Activated T-helper 1 cell treated with anti-CD3 and anti-CD28 coated beads, Interleukin-12 subunit alpha, Interleukin-12 subunit beta, Interleukin-2, Interleukin-4 antibody, amounts not matched to agents 30 ng/mL and 10 ng/mL and 1 ng/mL, durations not matched to agents 14 hours and 24 hours and 36 hours (primary cell): ENCODE measurements around the gene GPX7. TPM values are rescaled to one million over a fixed set of nuclear protein-coding genes. Genes with fewer than 3 reads are reported as not detected.

Source experiments
- DNase-seq: peaks from one replicate; pipeline ENCODE4 v3.0.0; 2021; ENCODE audit warnings: low spot score
- H3K27ac Mint-ChIP-seq: one replicate; pipeline ENCODE4 v1.8.0; 2021; ENCODE audit warnings: mild to moderate bottlenecking, mixed read lengths
- H3K27me3 Mint-ChIP-seq: one replicate; pipeline ENCODE4 v1.8.0; 2022; ENCODE audit warnings: mild to moderate bottlenecking, moderate library complexity, mixed read lengths; ENCODE audit not compliant: insufficient read depth
- H3K36me3 Mint-ChIP-seq: one replicate; pipeline ENCODE4 v1.8.0; 2021; ENCODE audit warnings: low read depth, mixed read lengths
- H3K4me1 Mint-ChIP-seq: one replicate; pipeline ENCODE4 v1.8.0; 2021; ENCODE audit warnings: low read depth, mixed read lengths
- H3K4me3 Mint-ChIP-seq: one replicate; pipeline ENCODE4 v1.8.0; 2021; ENCODE audit warnings: mild to moderate bottlenecking, moderate library complexity, mixed read lengths
- H3K9me3 Mint-ChIP-seq: one replicate; pipeline ENCODE4 v1.8.0; 2021; ENCODE audit warnings: mixed read lengths
- intact Hi-C: fragments of 100-400 bp; cut with micrococcal nuclease; formaldehyde crosslinking; loops from one replicate; pipeline ENCODE4 v1.15.1; 2024
- total RNA-seq: library from RNA; stranded (reverse); gene quantifications from 2 replicates; pipeline ENCODE4 v1.2.3, GENCODE V29; 2022

GPX7 gene
- total RNA-seq, 1 donor from 2014 or later, result 32.7 TPM

- H3K9me3 Mint-ChIP-seq, result no peaks in the 10 kb centered on the region
- no peak overlapping the region for H3K4me3 Mint-ChIP-seq
- no peak overlapping the region for H3K27ac Mint-ChIP-seq
- intact Hi-C loops, result no loop called here
- H3K36me3 Mint-ChIP-seq, result no peaks in the 10 kb centered on the region
- no peak for DNase-seq
- H3K4me1 Mint-ChIP-seq, result no peaks in the 10 kb centered on the region
- no peaks in the 10 kb centered on the region for H3K27me3 Mint-ChIP-seq
Measured at GRCh38 chr1:52595061-52595460, 7.1 kb upstream of the GPX7 start.

- H3K4me1 Mint-ChIP-seq, result peaks cover 16% of the 10 kb centered on the region
- no peak overlapping the region for H3K4me3 Mint-ChIP-seq
Measured at GRCh38 chr1:52597912-52598311, 4.3 kb upstream of the GPX7 start.

GRCh38 chr1:52598729-52599128 is 3.4 kb upstream of the GPX7 start:
- Mint-ChIP-seq H3K9me3 (no peaks in the 10 kb centered on the region), H3K27ac (no peak overlapping the region), H3K36me3 (peaks cover 10% of the 10 kb centered on the region), H3K4me3 (no peak overlapping the region), H3K27me3 (no peaks in the 10 kb centered on the region), H3K4me1 (peaks cover 24% of the 10 kb centered on the region)
- DNase-seq, result no peak
- intact Hi-C loops, result no loop called here

More at GRCh38 chr1:52597912-52598311, 4.3 kb upstream of the GPX7 start:
- peaks cover 4% of the 10 kb centered on the region for H3K36me3 Mint-ChIP-seq
- intact Hi-C loops, result no loop called here
- H3K27ac Mint-ChIP-seq, result no peak overlapping the region
- H3K27me3 Mint-ChIP-seq, result no peaks in the 10 kb centered on the region
- no peak for DNase-seq
- H3K9me3 Mint-ChIP-seq, result no peaks in the 10 kb centered on the region

GRCh38 chr1:52599236-52599635 is 2.9 kb upstream of the GPX7 start:
- Mint-ChIP-seq H3K9me3 (no peaks in the 10 kb centered on the region), H3K4me1 (peaks cover 29% of the 10 kb centered on the region), H3K27me3 (no peaks in the 10 kb centered on the region), H3K36me3 (peaks cover 12% of the 10 kb centered on the region), H3K4me3 (no peak overlapping the region), H3K27ac (no peak overlapping the region)
- no peak for DNase-seq
- intact Hi-C loops, result no loop called here

GRCh38 chr1:52600533-52601179 is 1.5 kb upstream of the GPX7 start:
- Mint-ChIP-seq H3K27me3 (no peaks in the 10 kb centered on the region), H3K4me1 (peaks cover 41% of the 10 kb centered on the region), H3K4me3 (peak overlapping the region; percentile 37), H3K36me3 (peaks cover 19% of the 10 kb centered on the region), H3K27ac (no peak overlapping the region), H3K9me3 (no peaks in the 10 kb centered on the region)
- no peak for DNase-seq
- intact Hi-C loops, result no loop called here

- DNase-seq, result no peak
- Mint-ChIP-seq H3K9me3 (no peaks in the 10 kb centered on the region), H3K36me3 (peaks cover 22% of the 10 kb centered on the region), H3K4me3 (peak overlapping the region; percentile 80), H3K27ac (peak overlapping the region; percentile 86), H3K4me1 (peaks cover 49% of the 10 kb centered on the region), H3K27me3 (no peaks in the 10 kb centered on the region)
- intact Hi-C loops, result no loop called here
Measured at GRCh38 chr1:52601519-52601918, 652 bp upstream of the GPX7 start.

- intact Hi-C loops, result loop anchor here (1.0 to 2.0 kb wide), 5 partner anchors 34 to 199 kb away; partner anchors contain the start of genes ORC1, PRPF38A and TUT4
- Mint-ChIP-seq H3K9me3 (no peaks in the 10 kb centered on the region), H3K4me3 (peak overlapping the region; percentile 87), H3K36me3 (peaks cover 34% of the 10 kb centered on the region), H3K27me3 (no peaks in the 10 kb centered on the region), H3K4me1 (peaks cover 49% of the 10 kb centered on the region), H3K27ac (peak overlapping the region; percentile 82)
- DNase-seq, result peak; percentile 11
Measured at GRCh38 chr1:52602856-52603600, 857 bp downstream of the GPX7 start.

GRCh38 chr1:52603630-52604029 is 1.5 kb downstream of the GPX7 start:
- no peak for DNase-seq
- peak overlapping the region; percentile 87 for H3K4me3 Mint-ChIP-seq

GRCh38 chr1:52604063-52604770 is 2.0 kb downstream of the GPX7 start:
- intact Hi-C loops, result no loop called here
- peaks cover 49% of the 10 kb centered on the region for H3K4me1 Mint-ChIP-seq
- no peaks in the 10 kb centered on the region for H3K9me3 Mint-ChIP-seq
- peaks cover 34% of the 10 kb centered on the region for H3K36me3 Mint-ChIP-seq
- DNase-seq, result no peak
- no peaks in the 10 kb centered on the region for H3K27me3 Mint-ChIP-seq
- H3K4me3 Mint-ChIP-seq, result peak overlapping the region; percentile 87
- peak overlapping the region; percentile 20 for H3K27ac Mint-ChIP-seq

More at GRCh38 chr1:52603630-52604029, 1.5 kb downstream of the GPX7 start:
- peak overlapping the region; percentile 82 for H3K27ac Mint-ChIP-seq
- intact Hi-C loops, result loop anchor here (1.0 to 2.0 kb wide), 3 partner anchors 34 to 83 kb away; no protein-coding TSS in a partner anchor
- H3K9me3 Mint-ChIP-seq, result no peaks in the 10 kb centered on the region
- H3K4me1 Mint-ChIP-seq, result peaks cover 49% of the 10 kb centered on the region
- peaks cover 34% of the 10 kb centered on the region for H3K36me3 Mint-ChIP-seq
- H3K27me3 Mint-ChIP-seq, result no peaks in the 10 kb centered on the region

- H3K36me3 Mint-ChIP-seq, result peaks cover 7% of the 10 kb centered on the region
- intact Hi-C loops, result no loop called here
- H3K4me1 Mint-ChIP-seq, result peaks cover 15% of the 10 kb centered on the region
- H3K9me3 Mint-ChIP-seq, result no peaks in the 10 kb centered on the region
- no peak overlapping the region for H3K4me3 Mint-ChIP-seq
- DNase-seq, result no peak
- no peaks in the 10 kb centered on the region for H3K27me3 Mint-ChIP-seq
- no peak overlapping the region for H3K27ac Mint-ChIP-seq
Measured at GRCh38 chr1:52613636-52614373, 11.6 kb downstream of the GPX7 start.

GRCh38 chr1:52614671-52615070 is 12.5 kb downstream of the GPX7 start:
- Mint-ChIP-seq H3K27me3 (no peaks in the 10 kb centered on the region), H3K36me3 (peaks cover 7% of the 10 kb centered on the region), H3K4me3 (no peak overlapping the region), H3K27ac (no peak overlapping the region), H3K9me3 (no peaks in the 10 kb centered on the region), H3K4me1 (peaks cover 15% of the 10 kb centered on the region)
- intact Hi-C loops, result no loop called here
- DNase-seq, result no peak

GRCh38 chr1:52615489-52616042 is 13.4 kb downstream of the GPX7 start:
- DNase-seq, result no peak

More at GRCh38 chr1:52615489-52616042, 13.4 kb downstream of the GPX7 start:
- H3K9me3 Mint-ChIP-seq, result peaks cover 5% of the 10 kb centered on the region
- H3K27me3 Mint-ChIP-seq, result no peaks in the 10 kb centered on the region
- H3K4me1 Mint-ChIP-seq, result peaks cover 15% of the 10 kb centered on the region
- no peak overlapping the region for H3K27ac Mint-ChIP-seq
- no peak overlapping the region for H3K4me3 Mint-ChIP-seq
- H3K36me3 Mint-ChIP-seq, result peaks cover 9% of the 10 kb centered on the region
- intact Hi-C loops, result no loop called here
